Hematopoietic multipotent progenitor cell treated with erythropoietin and hydrocortisone succinate and interleukin-3 and kit ligand, for 4 days (in vitro differentiated cells): Measurements from ENCODE around the gene MVK.

Experiments
- DNase-seq: peaks from one replicate; pipeline ENCODE4 v3.0.0-alpha.2; 2015

Gene MVK

GRCh38 chr12:109573029-109573913 is at the start of gene MVK, which contains the start of gene MMAB:
Gene MVK (plus strand): TSS chr12:109573794. CDS start chr12:109574823, 1,029 bp downstream.
Gene MMAB (minus strand): TSS chr12:109573504. CDS start chr12:109573480, 24 bp downstream.
- DNase-seq = peak; percentile 100

DNA sequence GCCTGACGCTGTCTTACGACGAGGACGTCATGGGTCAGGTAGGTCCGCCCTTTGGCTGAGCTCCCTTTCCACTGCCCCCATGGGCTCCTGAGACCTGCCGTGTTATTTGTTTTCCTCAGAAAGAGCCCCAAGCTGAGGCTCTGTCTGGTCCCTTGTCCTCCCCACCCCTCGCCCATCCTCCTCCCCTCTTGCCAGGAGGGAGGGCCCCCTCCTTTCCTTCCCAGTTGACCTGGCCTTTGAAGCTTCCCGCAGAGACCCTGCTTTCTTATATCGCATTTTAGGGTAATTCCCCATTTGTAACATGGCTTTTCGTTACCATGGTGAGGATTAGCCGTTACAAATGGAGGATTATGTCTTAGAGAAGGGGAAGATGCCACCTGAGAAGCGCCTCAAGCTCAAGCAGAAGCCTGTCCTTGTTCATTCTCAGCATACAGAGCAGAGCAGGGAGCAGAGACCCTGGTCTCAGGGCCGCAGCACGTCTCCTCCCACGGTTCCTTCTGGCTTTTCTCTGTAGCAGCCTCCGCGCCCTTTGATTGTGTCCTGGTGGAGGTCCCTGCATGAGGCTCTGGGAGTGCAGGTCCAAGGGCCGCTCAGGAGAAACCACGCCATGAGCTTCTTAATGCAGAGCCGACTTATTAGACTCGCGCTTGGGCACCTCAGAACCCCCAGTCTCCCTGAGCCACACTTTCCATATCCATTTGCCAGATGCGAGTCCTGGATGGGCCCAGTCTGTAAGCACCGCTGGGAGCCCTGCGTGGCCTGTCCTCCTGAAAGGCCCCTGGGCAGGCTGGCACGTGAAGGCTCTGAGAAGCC is 48.9 kb upstream of the MVK start:
- DNase-seq = no peak

GRCh38 chr12:109525279-109525585 is 48.4 kb upstream of the MVK start:
- DNase-seq = no peak

- no peak for DNase-seq
Measured at GRCh38 chr12:109527489-109528123, 46.0 kb upstream of the MVK start.

DNA sequence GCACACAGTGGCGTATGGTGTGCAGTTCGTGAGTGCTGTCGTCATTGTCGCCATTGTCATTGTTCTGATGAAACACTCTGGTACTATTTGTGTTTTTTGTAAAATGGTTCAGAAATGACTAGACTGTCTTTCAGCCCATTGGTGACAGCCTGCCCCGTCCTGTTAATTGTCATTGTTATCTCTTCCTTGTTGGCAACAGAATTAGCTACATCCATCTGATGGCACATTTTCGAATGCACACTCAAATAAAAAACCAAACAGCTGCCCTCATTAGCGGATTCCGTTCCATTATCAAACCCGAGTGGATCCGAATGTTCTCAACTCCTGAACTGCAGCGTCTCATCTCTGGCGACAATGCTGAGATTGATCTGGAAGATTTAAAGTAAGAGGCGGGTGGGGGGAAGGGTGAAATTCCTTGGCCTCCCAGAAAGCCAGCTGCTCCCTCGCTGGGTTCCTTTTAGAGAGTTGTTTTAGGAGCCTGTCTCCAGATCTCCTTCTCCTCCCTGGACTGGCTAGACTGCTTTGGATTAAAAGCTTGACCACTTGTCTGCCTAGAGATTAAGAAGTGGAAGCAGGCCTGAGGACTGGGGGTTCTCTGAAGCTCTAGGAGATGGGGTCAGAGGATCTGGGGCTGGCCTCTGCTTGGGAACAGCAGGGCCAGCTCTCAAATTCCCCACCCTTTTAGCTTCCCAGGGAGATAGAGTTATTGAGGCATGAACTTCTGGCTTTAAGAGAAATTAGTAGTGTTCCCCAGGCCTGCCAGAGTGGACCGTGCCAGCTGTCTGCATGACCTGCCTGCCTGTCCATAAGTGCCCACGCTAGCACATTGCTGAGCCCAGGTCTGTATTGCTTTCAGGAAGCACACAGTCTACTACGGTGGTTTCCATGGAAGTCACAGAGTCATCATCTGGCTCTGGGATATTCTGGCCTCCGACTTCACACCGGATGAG is 43.6 kb upstream of the MVK start:
- no peak for DNase-seq

DNA sequence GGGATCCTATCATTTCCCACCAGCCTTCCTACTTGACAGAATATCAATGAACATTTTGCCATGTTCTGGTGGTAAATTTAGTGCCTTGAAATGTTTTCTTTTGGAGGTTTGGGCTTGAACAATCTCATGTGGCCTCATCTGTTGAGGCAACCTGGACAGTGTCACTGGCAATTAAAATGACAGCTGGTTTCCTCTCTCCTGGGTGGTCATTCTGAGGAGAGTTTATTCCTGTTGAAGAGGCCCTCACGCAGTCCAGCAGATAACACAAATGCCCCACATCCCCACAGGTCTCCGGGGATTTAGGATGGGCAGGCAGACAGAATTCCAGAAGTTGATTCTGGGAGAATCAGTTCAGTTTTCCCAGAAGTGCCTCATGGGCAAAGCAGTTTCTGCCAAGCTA is 42.2 kb upstream of the MVK start:
- DNase-seq = no peak

GRCh38 chr12:109532721-109533486 is 40.7 kb upstream of the MVK start:
- no peak for DNase-seq

GRCh38 chr12:109533487-109533740 is 40.2 kb upstream of the MVK start:
- DNase-seq = peak; percentile 46

DNA sequence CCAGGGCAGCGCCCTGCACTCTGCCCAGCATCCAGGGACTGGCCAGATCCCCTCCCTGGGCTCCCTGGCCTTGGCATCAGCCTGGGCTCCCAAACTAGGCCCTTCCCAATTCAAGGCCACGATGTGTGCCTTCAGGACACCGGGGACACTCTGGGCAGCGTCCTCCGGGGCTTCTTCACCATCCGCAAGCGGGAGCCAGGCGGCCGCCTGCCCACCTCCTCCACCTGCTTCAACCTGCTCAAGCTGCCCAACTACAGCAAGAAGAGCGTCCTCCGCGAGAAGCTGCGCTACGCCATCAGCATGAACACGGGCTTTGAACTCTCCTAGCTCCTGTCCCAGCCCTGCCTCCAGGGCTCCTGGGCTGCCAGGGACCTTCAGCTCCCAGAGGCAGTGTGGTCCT is 39.1 kb upstream of the MVK start:
- DNase-seq = no peak

GRCh38 chr12:109535231-109535862 is 38.2 kb upstream of the MVK start:
- no peak for DNase-seq

DNA sequence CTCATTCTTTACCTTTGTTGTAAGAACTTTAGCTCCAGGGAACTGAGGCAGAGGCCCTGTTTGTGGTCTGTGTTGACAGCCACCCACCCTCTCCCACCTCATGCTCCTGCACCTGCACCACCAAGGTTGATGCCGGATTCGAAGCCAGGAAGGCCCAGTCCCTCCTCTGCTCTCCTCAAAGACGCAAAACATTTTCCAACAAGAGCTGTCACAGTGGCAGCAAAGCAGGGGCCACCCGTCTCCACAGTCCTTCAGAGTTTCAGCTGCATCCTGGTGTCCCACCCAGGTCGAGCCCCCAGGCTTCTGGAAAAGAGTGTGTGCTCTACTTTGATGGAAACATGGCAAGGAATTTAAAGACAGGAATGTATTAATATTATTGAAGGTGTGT is 37.7 kb upstream of the MVK start:
- no peak for DNase-seq

GRCh38 chr12:109537136-109537535 is 36.5 kb upstream of the MVK start:
- no peak for DNase-seq

DNA sequence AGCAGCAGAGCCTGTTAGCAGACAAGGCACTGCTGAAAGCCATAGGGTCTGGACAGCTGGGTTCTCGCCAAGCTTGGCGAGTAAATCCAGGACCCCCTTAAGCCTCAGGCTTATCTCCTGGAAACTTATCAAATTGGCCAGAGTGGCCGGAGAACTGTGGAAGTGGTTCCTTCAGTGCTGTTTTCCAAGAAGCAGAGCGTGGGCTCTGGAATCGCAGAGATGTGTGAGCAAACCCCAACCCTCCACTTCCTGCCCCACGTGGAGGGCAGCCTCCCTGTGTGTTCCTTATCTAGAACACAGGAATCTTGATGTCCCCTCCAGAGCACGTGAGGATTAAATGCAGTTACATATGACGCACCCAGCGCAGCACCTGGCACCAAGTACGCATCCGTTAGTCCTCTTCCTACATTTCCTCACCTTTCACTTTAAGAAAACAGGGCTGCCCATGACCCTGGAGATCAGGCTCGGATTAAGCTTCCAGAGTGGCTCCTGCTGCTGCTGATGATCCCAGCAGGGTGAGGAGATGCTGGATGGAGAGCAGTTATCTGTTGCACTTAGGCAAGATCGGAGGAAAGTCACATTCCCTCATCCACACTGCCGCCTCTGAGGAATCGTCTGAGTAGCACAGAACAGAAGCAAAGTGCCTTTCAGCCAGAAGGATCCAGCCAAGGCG is 35.3 kb upstream of the MVK start:
- DNase-seq = no peak

DNA sequence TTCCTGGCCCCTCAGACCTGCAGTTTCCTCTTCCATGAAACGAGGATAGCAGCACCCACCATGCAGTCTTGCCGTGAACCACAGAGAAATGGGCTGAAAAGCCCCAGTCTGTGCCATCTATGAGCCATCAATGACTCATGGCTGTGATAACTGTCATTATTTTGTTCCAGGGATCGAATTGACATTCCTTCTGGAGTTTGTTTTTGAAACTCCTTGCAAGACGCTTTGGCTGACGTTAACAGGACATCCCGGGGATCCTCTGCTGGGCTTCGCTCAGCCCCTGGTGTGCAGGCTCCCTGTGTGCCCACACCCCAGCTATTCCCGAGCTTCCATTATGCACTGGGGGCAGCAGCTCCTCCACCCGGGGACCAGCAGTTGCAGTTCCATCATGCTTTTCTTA is 34.1 kb upstream of the MVK start:
- no peak for DNase-seq

GRCh38 chr12:109540526-109541412 is 32.8 kb upstream of the MVK start:
- DNase-seq = no peak

GRCh38 chr12:109541413-109541726 is 32.2 kb upstream of the MVK start:
- DNase-seq = no peak

DNA sequence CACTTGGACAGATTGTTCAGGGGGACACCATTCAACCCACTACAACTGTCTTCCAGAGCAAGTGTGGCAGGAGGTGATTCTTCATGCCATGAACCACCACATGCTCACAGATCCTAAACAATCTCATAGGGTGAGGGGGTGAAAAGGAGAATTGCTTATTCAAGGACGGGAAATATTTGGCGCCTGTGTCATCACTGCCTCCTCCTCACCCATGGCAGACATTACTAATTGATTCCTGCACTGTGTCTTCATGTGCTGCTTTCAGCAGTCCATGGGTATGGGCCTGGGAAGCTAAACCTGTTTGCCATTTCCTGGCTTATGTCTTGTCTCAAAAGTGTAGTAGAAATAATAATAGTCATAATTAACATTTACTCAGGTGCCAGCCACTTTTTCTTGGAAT is 31.6 kb upstream of the MVK start:
- no peak for DNase-seq

DNA sequence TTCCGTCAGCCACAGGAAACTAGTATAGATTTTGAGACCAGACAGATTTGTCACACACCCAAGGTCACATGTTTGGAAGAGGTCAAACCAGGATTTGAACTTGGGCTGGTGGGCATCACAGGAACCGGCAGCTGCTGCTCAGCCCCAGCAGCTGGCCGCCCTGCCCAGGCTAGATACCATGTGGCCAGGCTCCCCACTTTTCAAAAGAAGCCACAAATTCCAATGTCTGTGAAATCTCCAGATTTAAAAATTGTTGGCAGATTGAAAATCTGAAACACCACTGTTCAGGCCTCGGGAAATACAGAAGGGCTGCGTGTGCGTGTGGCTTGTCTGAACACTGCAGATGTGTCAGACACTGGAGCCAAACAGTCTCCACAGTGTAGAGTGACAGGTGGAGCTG is 30.7 kb upstream of the MVK start:
- DNase-seq = no peak

DNA sequence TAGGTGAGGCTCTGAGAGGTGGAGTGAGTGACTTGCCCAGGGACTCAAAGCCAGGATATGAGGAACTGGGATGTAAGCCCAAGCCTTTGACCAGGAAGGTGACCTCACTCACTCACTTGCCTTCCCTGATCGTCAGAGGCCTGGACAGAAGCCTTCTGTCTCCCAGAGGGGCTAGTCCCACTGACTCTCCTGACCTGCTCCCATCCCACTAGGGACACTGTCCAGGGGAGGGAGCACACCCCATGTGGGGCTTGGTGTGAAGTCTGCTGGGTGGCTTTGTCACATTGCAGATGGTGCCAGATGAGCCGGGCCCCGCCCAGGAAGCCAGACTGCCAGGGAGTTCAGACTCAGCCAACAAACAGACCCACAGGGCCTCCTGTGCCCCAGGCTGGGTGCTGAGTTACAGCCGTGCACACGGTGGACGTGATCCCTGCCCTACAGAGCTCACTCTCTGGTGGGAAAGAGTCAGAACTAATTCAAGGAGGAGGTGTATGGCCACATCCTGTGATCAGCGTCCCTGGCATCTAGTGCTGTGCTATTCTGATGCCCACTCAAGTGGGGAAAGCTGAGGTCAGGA is 28.6 kb upstream of the MVK start:
- peak; percentile 61 for DNase-seq

- DNase-seq = no peak
Measured at GRCh38 chr12:109545826-109546225, 27.8 kb upstream of the MVK start.
